Head of caudate nucleus (tissue), 42 donors: ENCODE data around the gene HOXA1.
A peak's percentile ranks its signal among the peaks of the same experiment; 100 is the strongest.

ENCODE experiments used
- DNase-seq, 42 donors: peaks; one replicate each; pipeline versions ENCODE4 v3.0.0 to v3.0.0-alpha.2; 2020 to 2021; ENCODE audit warnings: mixed read lengths in 7 of 42
- intact Hi-C: fragments of 100-400 bp; cut with DNase I; formaldehyde crosslinking; loops from one replicate; pipeline ENCODE4 v1.15.0; 2022

HOXA1 gene

GRCh38 chr7:27095897-27096767 lies at the start of gene HOXA1:
Gene HOXA1 (minus strand): TSS chr7:27096000. CDS start chr7:27095912, 88 bp downstream.
- peak in 23 of 42 donors; percentile 10 to 51 (median 29) for DNase-seq

GRCh38 chr7:27145165-27145913 lies 49.5 kb upstream of the HOXA1 start:
- intact Hi-C loops: no loop called here
- DNase-seq: peak in 2 of 42 donors; percentile 14 to 19

More at GRCh38 chr7:27095897-27096767, at the start of gene HOXA1:
- intact Hi-C loops: no loop called here

GRCh38 chr7:27144781-27145164 lies 49.0 kb upstream of the HOXA1 start:
- intact Hi-C loops: no loop called here
- DNase-seq: no peak

- intact Hi-C loops: no loop called here
- DNase-seq: peak in 1 of 42 donors; percentile 9
Observed at GRCh38 chr7:27143950-27144780, 48.4 kb upstream of the HOXA1 start.

- DNase-seq: peak in 1 of 42 donors; percentile 17
- intact Hi-C loops: no loop called here
Observed at GRCh38 chr7:27143023-27143949, 47.5 kb upstream of the HOXA1 start, which contains the start of gene HOXA5. Gene HOXA5 (minus strand): TSS chr7:27143681. CDS start chr7:27143607, 74 bp downstream.

- no peak for DNase-seq
- intact Hi-C loops: no loop called here
Observed at GRCh38 chr7:27142580-27143022, 46.8 kb upstream of the HOXA1 start.

GRCh38 chr7:27141923-27142579 lies 46.3 kb upstream of the HOXA1 start:
- intact Hi-C loops: no loop called here
- peak in 1 of 42 donors; percentile 16 for DNase-seq

GRCh38 chr7:27141137-27141922 lies 45.5 kb upstream of the HOXA1 start:
- peak in 1 of 42 donors; percentile 4 for DNase-seq
- intact Hi-C loops: no loop called here

GRCh38 chr7:27140126-27140857 lies 44.5 kb upstream of the HOXA1 start:
- intact Hi-C loops: no loop called here
- DNase-seq: peak in 1 of 42 donors; percentile 3

- intact Hi-C loops: no loop called here
- peak in 1 of 42 donors; percentile 14 for DNase-seq
Observed at GRCh38 chr7:27139334-27140125, 43.7 kb upstream of the HOXA1 start.

- DNase-seq: no peak
- intact Hi-C loops: no loop called here
Observed at GRCh38 chr7:27138985-27139333, 43.2 kb upstream of the HOXA1 start.

- DNase-seq: no peak
- intact Hi-C loops: no loop called here
Observed at GRCh38 chr7:27138472-27138871, 42.7 kb upstream of the HOXA1 start.

GRCh38 chr7:27137640-27138315 lies 42.0 kb upstream of the HOXA1 start:
- peak in 1 of 42 donors; percentile 6 for DNase-seq
- intact Hi-C loops: no loop called here

GRCh38 chr7:27134392-27134791 lies 38.6 kb upstream of the HOXA1 start:
- intact Hi-C loops: no loop called here

More at GRCh38 chr7:27134392-27134791, 38.6 kb upstream of the HOXA1 start:
- no peak for DNase-seq
